Activated CD4-positive, alpha-beta T cell treated with anti-CD3 and anti-CD28 coated beads, Interleukin-2, Interleukin-6, amounts not matched to agents 100 ng/mL and 50 ng/mL, durations not matched to agents 16 hours and 8 hours (primary cell): ENCODE measurements around the gene TXNL4A.

ENCODE experiments used
- DNase-seq: peaks from one replicate; pipeline ENCODE4 v3.0.0-alpha.2; 2020

The TXNL4A gene

DNA sequence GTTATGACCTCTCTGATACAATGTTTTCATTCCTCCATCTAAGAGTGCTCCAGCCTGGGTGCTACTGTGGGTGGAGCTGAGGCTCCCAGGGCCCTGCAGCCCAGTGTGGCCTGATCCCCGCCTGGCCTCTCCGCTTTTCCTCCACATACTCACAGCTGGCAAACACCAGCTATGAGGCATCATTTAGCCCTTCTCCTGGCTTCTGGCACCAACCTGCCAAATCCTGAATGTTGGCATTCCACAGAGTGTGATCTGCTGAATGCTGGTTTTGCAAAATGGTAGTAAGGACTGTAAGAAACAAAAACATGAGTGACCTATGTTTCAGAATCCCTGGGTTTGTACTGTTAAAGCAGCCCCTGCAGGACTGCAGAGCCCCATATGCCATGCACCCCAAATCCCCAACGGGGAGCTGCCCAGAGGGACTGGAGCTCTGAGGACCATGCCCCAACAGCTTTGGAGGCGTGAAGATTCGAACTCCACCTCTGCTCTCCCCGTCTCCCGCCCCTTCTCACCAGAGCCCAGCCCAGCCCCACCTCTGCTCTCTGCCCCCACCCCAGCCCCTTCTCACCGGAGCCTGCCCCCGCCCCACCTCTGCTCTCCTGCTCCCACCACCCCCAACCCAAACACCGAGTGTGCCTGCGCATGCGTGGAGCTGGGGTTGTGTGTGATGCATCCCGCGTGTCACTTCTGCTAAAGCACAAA lies 41.2 kb downstream of the TXNL4A start:
- DNase-seq, result no peak

GRCh38 chr18:79945118-79946042 lies 43.0 kb downstream of the TXNL4A start:
- no peak for DNase-seq

GRCh38 chr18:79944746-79945117 lies 43.6 kb downstream of the TXNL4A start:
- no peak for DNase-seq

- peak; percentile 55 for DNase-seq
Observed at GRCh38 chr18:79944126-79944731, 44.1 kb downstream of the TXNL4A start.

- no peak for DNase-seq
Observed at GRCh38 chr18:79943608-79944125, 44.7 kb downstream of the TXNL4A start.

- DNase-seq, result no peak
Observed at GRCh38 chr18:79942786-79943607, 45.4 kb downstream of the TXNL4A start.

DNA sequence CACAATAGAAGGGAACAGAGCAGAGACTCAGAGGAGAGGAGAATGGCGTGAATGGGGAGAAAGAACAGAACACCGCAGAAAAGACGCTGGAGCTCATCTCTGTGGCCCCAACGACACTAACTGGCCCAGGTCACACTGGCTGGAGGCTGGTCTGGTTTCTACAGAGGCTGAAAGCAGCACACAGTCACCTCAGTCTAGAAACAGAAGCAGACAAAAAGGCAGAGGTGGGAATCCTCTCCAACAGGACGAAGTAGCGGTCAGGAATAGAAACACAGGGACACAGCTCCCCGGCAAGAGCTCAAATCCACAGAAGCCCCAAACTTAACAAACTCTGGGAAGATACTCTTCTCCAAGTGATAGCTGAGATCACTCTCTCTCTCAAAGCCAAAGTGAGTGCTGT lies 46.2 kb downstream of the TXNL4A start:
- DNase-seq, result no peak

DNA sequence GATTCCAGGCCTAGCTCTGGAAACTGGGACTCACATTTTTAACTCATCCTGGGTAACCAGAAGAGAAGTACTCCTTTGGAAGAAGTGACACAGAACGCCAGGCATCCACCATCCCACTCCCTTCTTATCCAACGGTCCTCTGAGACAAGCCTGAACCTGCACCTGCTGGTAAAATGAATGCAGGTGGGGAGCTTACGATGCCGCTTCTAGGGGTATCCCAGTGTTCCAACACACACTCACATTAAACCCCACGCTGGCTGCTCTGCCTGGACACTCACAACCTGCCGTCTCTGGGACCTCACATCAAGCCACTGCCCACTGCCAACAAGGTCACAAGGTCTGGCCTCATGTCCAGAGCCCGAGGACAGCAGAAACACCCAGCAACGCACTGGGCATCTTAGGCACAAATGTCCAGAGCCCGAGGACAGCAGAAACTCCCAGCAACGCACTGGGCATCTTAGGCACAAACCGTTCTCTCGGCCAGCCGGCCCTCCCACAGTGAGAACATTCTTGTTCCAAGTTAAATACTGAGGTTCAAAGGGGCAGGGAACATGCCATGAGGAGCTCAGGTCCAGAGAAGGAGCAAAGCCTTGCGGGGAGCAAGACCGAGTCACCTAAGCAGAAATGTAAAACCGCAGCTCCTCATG lies 46.8 kb downstream of the TXNL4A start:
- DNase-seq, result no peak

DNA sequence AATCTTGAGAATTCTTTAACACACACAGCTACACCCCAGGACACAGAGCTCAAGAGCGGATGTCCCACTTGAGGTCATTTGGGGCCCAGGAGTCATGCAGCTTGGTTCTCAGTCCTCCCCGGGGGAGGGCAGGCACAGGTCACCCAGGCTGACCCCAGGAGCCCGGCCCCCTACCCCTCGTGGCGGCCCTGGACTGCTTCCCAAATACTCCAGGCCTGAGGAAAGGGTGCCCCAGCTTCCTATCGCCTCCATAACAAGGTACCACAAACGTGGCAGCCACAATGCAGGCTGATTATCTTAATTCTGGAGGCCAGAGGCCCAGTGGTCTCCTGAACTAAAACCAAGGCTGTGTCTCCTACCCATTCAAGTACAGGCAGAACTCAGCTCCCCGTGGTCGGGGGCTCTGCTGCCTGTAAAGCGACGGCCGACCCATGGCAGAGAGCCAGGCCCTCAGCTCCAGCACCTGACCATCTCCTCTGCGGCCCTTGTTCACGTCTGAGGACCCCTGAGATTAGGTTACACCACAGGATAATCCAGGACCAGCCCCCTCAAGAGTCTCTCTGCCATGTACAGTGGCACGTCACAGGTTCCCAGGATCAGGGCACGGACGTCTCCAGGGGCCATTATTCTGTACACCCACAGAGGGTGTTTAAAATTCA lies 47.4 kb downstream of the TXNL4A start:
- no peak for DNase-seq

GRCh38 chr18:79940126-79940813 lies 48.1 kb downstream of the TXNL4A start:
- DNase-seq, result no peak

DNA sequence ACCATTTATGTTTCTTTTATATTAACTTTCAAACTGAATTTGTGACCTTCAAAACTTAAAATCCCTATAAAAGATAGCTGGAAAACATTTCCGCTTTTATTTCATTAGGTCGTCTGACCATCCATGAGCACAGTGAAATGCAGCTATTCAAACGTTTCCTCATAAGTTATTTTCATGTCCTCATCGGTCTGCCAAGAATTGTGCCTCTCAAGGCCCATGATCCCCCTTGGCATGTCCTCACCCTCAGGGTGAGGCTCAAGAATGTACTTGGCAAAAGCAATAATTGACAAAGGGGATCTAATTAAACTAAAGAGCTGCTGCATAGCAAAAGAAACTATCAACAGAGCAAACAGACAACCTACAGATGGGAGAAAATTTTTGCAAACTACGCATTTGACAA lies 49.3 kb downstream of the TXNL4A start:
- no peak for DNase-seq

DNA sequence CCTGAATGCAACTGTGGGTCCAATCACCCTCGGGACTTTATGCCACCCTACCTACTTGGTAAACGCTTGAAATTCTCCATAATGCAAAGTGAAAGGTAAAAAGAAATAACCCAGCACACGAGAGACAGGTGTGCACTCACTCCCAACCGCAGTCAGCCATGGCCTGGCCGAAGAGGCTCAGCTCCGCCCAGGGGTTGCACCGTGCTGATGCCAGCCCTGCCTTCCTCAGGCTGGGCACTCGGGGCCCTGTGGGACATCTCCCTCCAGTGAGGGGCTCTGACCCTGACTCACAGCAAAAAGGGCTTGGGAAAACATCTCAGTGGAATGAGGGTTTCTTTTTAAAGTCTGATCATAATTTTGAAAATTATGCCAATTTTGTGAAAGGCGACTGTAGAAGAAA lies 50.2 kb downstream of the TXNL4A start:
- no peak for DNase-seq

DNA sequence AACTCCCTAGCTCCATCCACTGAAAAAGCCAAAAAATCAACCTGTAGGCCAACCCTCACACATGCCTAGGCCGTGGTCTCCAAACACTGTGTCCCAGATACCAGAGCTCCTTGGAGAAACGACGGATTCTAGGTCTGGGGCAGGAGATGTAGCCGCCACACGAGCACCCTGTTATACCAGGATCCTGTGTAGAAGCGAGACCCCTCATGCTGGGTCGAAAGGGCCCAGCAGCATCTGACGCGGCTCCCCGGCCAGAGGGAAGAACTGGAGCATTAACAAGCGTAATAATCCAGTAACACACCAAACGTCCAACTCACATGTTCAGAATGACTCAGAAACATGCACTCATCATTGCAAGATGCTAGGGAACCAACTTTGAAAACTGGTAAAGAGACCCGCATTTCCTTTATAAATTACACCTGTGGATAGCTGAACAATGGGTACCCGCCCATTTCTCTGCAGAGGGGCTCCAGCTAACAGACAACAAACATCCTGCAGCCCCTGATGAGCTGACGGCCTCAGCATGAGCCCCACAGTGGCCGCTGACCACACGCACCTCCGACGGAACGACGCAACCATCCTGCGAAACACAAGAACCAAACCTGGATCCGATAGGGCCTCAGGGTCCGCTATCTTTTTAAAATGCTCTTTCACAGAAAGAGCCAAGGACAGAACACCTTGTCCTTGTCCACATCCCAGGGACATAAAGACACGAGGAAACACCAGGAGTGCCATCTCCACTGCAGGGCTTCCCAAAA lies 51.1 kb downstream of the TXNL4A start:
- DNase-seq, result no peak

DNA sequence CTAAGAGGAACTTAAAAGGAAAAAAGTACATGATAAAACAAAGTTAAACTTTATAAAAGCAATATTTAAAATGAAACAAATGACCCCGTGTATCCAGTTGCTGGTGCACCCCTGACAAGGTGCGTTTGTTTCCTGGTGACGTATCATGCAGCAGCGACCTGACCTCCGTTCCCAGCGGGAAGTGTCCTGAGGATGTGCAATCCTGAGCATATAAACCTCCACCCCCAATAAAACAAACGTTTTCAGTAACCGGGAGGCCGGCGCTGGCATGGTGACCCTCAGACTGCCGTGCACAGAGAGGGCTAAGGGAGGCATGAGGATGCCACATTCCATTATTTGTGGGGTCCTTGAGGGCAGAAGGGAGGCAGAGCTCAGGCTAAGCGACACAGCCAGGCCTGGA lies 51.7 kb downstream of the TXNL4A start:
- no peak for DNase-seq

GRCh38 chr18:79935925-79936324 lies 52.4 kb downstream of the TXNL4A start:
- no peak for DNase-seq

DNA sequence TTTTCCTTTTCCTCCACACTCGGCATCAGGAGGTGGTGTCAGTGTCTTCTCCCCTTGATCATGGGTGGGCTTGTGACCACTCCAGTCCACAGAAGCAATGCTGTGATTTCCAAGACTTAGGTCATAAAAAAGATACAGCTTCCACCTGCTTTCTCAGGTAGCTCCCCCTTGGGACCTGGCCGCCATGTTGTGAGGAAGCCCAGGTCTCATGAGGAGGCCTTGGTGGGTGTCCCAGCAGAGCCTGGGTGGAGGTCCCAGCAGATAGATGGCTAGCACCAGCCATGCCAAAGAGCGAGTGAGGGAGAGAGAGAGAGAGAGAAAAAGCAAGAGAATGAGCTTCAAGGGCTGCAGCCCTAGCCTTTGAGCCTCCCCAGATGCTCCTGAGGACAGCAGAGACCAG lies 52.9 kb downstream of the TXNL4A start:
- no peak for DNase-seq

DNA sequence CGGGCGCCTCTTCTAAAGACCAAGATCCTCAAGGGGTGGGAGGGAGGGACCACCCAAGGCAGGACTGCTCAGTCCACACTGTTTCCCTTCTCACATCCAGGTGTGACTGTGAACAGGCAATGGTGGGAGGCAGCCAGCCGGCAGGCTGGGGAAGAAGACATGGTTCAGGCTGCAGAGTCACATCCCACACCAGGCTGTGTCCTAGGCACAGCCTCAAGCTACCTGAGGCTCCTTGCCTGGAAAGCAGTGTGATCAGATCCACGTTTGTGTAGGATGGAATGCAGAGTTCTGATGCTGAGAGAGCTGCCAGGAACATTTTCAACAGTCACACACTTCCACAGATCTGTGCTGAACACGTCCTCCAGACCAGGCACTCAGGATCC lies 53.3 kb downstream of the TXNL4A start:
- no peak for DNase-seq

DNA sequence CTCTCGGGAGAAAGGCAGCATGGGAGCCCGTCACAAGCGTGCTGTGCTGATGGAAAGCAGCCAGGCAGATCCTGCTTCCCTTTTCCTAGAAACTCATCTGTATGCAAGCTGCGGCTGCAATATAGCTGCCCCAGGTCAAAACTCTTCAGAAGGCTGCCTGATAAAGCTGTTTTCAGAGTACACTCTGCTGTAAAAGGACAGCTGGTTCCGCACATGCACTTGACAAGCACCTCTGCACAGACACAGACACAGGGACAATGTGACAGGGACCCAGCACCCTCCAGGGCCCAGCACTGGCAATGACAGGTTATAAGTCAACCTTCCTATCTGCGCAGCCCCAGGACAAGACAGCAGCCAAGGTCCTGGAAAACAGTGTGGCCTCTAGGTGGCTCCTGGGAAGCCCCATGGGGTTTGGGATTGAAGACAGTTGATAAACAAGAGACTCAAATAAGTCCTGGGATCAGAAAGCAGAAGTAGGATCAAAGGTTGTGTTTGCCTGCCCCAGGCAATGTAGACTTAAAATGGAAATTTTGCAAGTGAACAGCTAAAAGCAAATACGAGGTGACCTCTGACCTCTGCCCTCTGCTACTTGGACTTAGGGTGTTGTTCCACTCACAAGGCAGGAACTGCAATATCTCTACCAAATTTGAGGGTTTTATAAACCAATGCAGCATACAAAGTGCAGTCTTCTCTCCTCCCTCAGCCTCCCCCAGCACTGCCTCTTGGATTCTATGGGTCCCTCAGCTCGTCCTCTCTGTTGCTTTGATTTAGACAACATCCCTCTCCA lies 53.9 kb downstream of the TXNL4A start:
- no peak for DNase-seq

GRCh38 chr18:79933765-79934164 lies 54.6 kb downstream of the TXNL4A start:
- DNase-seq, result no peak
